Stimulated activated CD8-positive, alpha-beta memory T cell treated with anti-CD3 and anti-CD28 coated beads, Interleukin-7, amount 100 ng/mL, for 48 hours (primary cell): ENCODE results near the gene CBR4.

Experiments used
- DNase-seq, 2 donors: peaks; one replicate each; pipeline ENCODE4 v3.0.0-alpha.2; 2020; ENCODE audit warnings: low read depth in 1 of 2; ENCODE audit errors: extremely low read depth in 1 of 2

Gene CBR4

GRCh38 chr4:169010125-169011023 is at the start of gene CBR4:
Gene CBR4 (minus strand): TSS chr4:169010255. CDS start chr4:169010089, 166 bp downstream.
- peak; percentile 85 to 94 for DNase-seq

- no peak for DNase-seq
Observed at GRCh38 chr4:169059306-169060211, 49.5 kb upstream of the CBR4 start.

DNA sequence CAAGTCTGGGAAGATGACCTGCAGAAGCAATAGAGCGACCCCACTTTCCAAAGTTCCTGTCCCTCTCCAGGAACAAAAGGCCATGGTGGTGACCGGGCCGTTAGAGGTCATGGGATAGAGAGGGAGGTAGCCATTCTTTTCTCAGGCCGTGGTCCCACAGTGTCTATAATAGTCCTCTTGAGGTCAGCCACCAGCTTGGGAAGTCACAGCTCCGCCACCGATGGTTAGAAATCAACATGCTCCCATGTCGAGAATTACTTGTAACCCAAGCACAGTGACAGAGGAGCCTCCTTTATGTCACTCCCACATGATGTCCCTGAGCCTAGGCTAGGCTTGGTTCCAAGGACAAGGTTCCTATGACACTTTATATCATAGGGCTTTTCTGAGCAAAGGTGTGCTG is 48.3 kb upstream of the CBR4 start:
- no peak for DNase-seq

GRCh38 chr4:169054879-169055278 is 44.8 kb upstream of the CBR4 start:
- no peak for DNase-seq

DNA sequence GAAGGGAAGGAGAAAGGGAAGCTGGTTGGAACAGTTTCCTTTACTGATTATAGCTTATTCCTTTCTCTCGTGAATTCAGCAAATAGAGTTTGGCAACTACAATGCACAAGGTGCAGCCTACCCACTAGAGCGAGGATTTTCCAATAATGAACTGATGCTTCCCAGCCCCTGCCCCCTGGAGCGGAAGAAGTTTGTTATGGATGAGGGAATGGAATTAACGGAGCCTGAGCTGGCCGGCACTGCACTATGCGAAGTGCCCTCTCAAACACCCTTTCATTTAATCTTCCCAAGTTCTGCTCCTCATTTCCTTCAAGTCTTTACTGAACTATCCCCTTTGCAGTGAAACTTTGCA is 42.5 kb upstream of the CBR4 start:
- no peak for DNase-seq

DNA sequence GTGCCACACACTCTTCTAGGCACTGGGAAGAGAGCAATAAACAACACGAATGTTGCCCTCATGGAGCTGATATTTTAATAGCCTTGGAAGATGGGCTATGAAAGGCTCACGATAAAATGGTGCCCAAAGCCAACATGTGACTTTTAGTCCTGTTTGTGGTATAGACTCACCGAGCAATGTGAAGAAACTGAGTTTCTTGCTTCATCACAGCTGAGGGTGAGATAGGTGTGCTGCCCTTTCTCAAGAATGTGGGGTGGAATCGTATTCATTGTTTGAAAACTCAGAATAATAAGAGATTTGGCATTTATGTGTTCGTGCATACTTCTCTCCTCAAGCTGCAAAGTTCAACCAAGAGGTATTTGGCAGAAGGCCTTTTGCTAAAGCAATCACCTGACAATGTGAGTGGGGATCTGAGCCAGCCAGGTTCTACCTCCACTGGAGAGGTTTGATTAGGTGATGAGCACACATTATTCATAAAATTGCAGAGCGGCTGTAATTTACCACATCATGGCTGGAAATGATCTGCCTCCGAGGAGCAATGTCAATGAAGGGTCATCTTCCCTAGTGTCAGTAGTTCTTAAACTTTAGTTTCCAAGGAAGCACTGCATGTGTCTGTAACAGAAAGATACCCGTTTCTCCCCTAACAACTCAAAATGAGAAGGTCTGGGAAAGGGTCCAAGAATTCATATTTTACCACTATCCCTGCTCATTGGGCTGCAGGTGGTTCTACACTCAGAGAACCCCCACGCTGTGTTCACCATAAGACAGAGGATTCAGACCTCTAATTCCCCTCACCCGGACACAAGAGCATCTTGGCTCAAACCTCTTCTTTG is 41.9 kb upstream of the CBR4 start:
- no peak for DNase-seq

DNA sequence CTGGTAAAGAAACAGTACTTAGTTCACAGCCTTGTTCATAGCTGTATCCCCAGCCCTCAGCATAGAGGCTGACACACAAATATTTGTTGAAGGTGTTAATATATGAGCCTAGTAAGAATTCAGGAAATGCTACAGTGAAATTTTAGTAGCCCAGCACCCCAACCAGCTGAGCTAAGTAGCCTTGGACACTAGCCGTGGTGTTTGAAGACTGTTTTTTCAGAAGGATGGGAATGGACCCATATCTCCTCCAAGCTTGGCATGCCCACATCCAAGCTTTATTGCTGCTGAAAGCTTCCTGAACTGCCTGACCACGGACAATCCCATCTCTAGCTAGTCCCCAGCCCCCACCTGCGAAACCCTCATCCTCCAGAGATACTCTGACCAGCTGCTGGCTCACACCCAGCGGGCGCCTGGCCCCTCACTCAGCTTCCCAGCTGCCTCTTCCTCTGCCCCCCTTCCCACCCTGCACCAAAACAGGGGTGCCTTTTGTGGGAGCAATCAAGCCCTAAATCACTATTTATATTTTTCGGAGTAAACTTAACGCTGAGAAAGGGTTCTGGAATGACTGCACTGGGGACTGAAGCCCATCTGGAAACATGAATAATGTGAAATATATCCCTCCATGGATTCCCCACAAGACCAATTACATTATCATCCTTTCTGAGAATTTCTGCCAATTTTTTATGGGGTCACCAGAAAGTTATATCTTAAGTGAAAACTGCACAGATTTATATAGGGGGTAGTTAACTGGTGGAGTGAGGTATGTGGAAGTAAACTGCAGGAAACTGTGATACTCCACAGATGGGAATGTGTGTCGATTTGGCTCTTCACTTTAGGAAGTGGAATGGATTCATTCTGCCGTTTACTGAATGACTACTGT is 41.1 kb upstream of the CBR4 start:
- DNase-seq, result no peak

DNA sequence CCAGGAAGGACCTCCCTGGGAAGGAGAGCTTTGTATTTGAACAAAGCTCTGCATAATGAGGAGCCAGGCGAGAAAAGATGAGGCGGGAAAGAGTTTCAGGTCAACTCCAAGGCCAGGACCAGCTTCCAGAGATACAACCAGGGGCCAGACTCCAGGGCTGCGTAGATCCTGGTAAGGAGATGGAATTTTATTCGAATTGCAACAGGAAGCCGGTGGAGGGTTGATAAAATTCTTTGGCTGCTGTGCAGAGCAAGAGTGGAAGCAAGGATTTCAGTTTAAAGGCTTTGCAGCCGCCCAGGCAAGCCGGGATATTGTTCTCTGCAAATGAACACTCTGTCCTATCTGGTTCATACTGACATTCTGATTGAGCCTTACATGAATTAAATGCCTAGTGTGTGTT is 40.2 kb upstream of the CBR4 start:
- DNase-seq, result no peak

GRCh38 chr4:169048868-169049414 is 38.9 kb upstream of the CBR4 start:
- no peak for DNase-seq

DNA sequence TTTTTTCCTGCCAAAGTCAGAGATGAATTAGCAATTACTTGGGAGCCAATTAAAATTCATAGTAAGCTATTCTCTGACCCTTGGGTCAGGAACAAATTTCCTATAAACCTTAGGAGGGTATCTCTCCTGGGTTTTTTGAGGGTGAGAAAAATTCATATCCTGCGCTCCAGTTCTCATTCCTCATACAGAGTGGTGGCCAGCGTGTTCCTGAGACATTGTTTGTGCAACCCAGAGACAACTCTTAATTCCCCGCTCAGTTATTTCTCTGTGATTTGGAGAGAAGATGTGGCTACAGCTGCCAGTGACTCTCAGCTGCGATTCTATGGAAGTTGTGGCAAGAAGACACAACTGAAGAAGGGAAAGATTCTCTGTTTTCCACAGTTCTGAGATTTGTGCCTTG is 37.9 kb upstream of the CBR4 start:
- DNase-seq, result no peak

DNA sequence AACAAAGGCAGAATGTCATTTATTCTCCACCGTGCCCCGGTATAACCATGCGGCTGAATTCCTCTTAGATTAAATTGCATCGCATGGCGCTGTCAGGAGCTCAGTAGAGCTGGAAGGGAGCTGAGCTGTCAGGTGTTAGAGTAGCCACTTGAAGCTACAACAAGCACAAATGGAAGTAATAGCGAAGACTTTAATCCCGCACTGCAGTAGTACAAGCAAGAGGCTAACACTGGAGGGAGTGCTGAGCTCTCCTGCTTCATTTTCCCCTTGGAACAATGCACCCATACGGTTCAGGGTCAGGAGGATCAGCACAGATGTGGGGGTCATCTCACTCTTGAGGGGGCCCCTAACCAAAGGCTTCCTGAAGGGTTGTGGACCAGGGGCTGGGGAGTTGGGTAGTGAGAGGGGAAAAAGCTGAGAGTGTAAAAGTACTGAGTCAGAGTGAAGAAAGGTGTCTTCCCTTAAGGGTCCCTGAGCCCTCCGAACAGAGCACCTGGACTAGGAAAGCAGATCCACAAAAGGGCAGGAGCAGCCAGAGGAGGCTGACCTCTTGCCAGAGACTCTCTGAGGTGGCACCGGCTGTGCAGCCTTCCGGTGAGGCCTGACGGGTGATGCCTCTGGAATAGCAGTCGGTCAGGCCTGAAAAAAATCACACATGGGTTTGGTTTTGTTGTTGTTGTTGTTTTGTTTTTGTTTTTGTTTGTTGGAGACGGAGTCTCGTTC is 36.0 kb upstream of the CBR4 start:
- no peak for DNase-seq

GRCh38 chr4:169044714-169045447 is 34.8 kb upstream of the CBR4 start:
- DNase-seq, result no peak

DNA sequence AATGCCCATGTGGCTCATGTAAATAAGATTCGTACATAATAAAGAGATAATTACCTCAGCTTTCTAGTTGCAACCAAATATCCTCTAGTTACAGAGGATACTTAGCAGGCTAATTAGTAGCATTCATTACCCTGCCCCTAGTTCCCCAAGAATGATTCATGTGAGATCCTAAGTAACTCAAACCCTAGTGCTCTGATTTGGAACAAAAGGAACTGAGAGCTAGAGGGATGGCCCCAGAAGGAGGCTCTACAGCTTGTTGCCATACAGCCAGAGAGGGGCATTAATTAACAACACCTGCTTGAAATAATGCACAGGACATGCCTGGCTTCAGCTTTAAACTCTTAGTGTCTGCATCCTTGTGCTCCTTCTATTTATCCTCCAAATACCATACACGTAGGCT is 32.6 kb upstream of the CBR4 start:
- DNase-seq, result no peak

- DNase-seq, result no peak
Observed at GRCh38 chr4:169040559-169041261, 30.7 kb upstream of the CBR4 start.

DNA sequence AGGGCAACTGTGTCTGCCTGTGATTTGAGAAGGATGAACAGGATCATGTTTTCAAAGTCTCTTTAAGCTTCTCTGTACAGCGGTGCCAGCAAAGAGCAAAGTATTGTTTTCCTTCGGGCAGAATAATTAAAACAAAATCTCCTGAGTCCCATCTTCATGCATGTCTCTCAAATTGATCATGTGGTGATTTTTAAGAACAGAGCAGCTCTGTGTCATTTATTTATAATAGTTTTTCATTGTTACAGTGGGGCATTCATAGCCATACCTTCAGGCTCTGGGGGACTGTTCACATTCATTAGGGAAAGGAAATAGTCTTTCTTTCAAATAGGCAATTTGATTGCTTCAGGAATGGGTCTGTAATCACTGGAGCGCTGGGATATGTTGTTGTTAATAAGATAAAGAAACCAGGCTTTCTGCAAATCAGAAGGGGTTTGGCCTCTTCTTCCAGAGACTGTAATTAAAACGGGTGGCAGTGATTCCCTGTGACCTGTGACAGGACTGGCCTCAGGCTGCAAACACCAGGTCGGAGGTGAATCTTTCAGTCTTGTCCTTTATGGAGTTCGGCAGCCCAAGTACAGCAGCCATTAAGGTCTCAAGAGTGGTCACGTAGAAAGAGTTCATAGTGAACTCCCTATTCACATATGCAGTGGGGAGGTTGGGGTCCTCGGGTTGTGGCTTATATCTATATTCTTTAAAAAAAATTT is 29.3 kb upstream of the CBR4 start:
- no peak for DNase-seq

- DNase-seq, result no peak
Observed at GRCh38 chr4:169037506-169037905, 27.5 kb upstream of the CBR4 start.
